Measurements from ENCODE around the gene VDAC1. TPM values are rescaled to one million over a fixed set of nuclear protein-coding genes. Genes with fewer than 3 reads are reported as not detected.
A peak's percentile ranks its signal among the peaks of the same experiment; 100 is the strongest.

The VDAC1 gene
- total and polyA plus RNA-seq, 10 of the 15 experiments (the other 5 are each of a cell fraction or from before 2014, with no cell fraction given) = 245 to 488 (median 349) TPM

DNA sequence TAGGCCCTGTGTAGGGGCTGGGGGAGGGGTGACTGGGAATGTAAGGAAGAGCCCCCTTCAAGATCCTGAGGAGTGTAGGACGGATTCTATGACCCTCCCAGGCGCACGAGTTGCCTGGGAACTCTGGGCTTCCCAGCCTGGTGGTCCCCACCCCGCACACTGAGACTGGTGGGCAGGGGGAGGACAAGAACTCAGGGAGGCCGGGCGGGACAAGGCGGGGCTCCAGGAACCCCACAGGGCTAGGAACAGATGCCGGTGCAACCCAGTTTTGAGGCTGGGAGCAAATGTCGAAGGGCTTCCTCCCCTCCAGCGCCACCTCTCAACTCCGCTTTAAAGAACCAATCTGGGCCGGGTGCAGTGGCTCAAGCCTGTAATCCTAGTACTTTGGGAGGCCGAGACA lies 1.3 kb upstream of the VDAC1 start:
- H3K4me2 ChIP-seq (ENCODE audit: control insufficient read depth, insufficient read depth) = peak overlapping the region; percentile 97
- ChIA-PET SMC1A (ENCODE audit: uncharacterized antibody, unreplicated experiment) (interaction anchor here (1.2 kb wide), 1 partner anchor 20 kb away, joined by 3 read pairs; no protein-coding TSS in a partner anchor), POLR2A (interaction anchor here (0.6 kb wide), 2 partner anchors 9 to 21 kb away, joined by 3 to 7 read pairs; no protein-coding TSS in a partner anchor), RAD21 (ENCODE audit: unreplicated experiment) (interaction anchor here (0.6 kb wide), 1 partner anchor 11 kb away, joined by 3 read pairs; no protein-coding TSS in a partner anchor), CTCF (interaction anchor here (0.7 to 1.9 kb wide), 3 partner anchors 9 to 34 kb away, joined by 3 to 9 read pairs (median 5); no protein-coding TSS in a partner anchor)
- in situ Hi-C loops (cut with MboI) (no loop called here), intact Hi-C loops (cut with micrococcal nuclease; ENCODE audit: unreplicated experiment) (no loop called here)
- H3K4me3 ChIP-seq = no peak overlapping the region; the same call in 1 of the 2 replicates
- FAIRE-seq (no peak), DNase-seq (ENCODE audit: low read depth, low spot score) (no peak), ATAC-seq (no peak)
- no TSS peak for BruUV-seq (replicated peaks)
- no peaks in the 10 kb centered on the region for H3K9me3 ChIP-seq (replicated peaks; ENCODE audit: control insufficient read depth, insufficient read depth, low read length)
- H3K27ac ChIP-seq (ENCODE audit: control insufficient read depth, insufficient read depth) = no peak overlapping the region
- peaks cover 13% of the 10 kb centered on the region for H3K4me1 ChIP-seq (ENCODE audit: control insufficient read depth, insufficient read depth, low read length)
- H3K79me2 ChIP-seq (ENCODE audit: control insufficient read depth, insufficient read depth, low read length) = peaks cover 49% of the 10 kb centered on the region
- WGBS (ENCODE audit: insufficient coverage, insufficient replicate concordance, low lambda C conversion rate, missing lambda C conversion rate) = 96% methylated on average over 13 of the region's 13 CpGs
- peaks cover 3 to 4% of the 10 kb centered on the region in 2 experiments; a peak in 3 of 4 replicates for H3K36me3 ChIP-seq (ENCODE audit: control insufficient read depth in 2 of 2, insufficient read depth in 2 of 2, low read length in 1 of 2)
- H3K9ac ChIP-seq (ENCODE audit: control insufficient read depth, insufficient read depth, low read length) = peak overlapping the region; percentile 97; the same call in 1 of the 2 replicates
- H3K27me3 ChIP-seq (replicated peaks in 1 of 2; ENCODE audit: control insufficient read depth in 2 of 2, insufficient read depth in 2 of 2, low read length in 1 of 2) = no peaks in the 10 kb centered on the region
- H4K20me1 ChIP-seq (ENCODE audit: control insufficient read depth, insufficient read depth) = peaks cover 9% of the 10 kb centered on the region; the same call in 1 of the 2 replicates
- H2AFZ ChIP-seq (ENCODE audit: control insufficient read depth, low read depth, low read length) = peak overlapping the region; percentile 66; the same call in 1 of the 2 replicates
- TF ChIP-seq SRF (IDR thresholded peaks at IDR 0.05; ENCODE audit: low read depth in 2 of 2, low read length in 2 of 2) = no peak
- TF ChIP-seq CEBPB (IDR thresholded peaks at IDR 0.05; ENCODE audit: borderline replicate concordance in 1 of 2, low read depth in 2 of 2, low read length in 2 of 2) = no peak
- TF ChIP-seq, protein P1, sequence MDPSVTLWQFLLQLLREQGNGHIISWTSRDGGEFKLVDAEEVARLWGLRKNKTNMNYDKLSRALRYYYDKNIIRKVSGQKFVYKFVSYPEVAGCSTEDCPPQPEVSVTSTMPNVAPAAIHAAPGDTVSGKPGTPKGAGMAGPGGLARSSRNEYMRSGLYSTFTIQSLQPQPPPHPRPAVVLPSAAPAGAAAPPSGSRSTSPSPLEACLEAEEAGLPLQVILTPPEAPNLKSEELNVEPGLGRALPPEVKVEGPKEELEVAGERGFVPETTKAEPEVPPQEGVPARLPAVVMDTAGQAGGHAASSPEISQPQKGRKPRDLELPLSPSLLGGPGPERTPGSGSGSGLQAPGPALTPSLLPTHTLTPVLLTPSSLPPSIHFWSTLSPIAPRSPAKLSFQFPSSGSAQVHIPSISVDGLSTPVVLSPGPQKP (IDR thresholded peaks at IDR 0.05; ENCODE audit: low read depth, low read length) = no peak
- no peak for TF ChIP-seq ZSCAN29 (IDR thresholded peaks at IDR 0.05)
- no peak for TF ChIP-seq TCF3 (IDR thresholded peaks at IDR 0.05; ENCODE audit: borderline replicate concordance, insufficient read depth, low read depth, low read length)
- TF ChIP-seq NKRF (conservative IDR thresholded peaks at IDR 0.05) = no peak
- TF ChIP-seq NFIC (IDR thresholded peaks at IDR 0.05; ENCODE audit: low read depth, low read length) = no peak
- TF ChIP-seq E4F1 (IDR thresholded peaks at IDR 0.05; ENCODE audit: borderline replicate concordance, partially characterized antibody) = no peak
- TF ChIP-seq, protein P2, sequence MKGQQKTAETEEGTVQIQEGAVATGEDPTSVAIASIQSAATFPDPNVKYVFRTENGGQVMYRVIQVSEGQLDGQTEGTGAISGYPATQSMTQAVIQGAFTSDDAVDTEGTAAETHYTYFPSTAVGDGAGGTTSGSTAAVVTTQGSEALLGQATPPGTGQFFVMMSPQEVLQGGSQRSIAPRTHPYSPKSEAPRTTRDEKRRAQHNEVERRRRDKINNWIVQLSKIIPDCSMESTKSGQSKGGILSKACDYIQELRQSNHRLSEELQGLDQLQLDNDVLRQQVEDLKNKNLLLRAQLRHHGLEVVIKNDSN (IDR thresholded peaks at IDR 0.05; ENCODE audit: borderline replicate concordance, extremely low read length, insufficient read depth, low read depth, low read length) = no peak
- no peak for TF ChIP-seq PKNOX1 (IDR thresholded peaks at IDR 0.05)
- no peak for TF ChIP-seq HDGF (IDR thresholded peaks at IDR 0.05)
- TF ChIP-seq PML (IDR thresholded peaks at IDR 0.05; ENCODE audit: low read length) = no peak
- TF ChIP-seq TAF1 (IDR thresholded peaks at IDR 0.05; ENCODE audit: borderline replicate concordance, low read depth, low read length) = no peak
- no peak for TF ChIP-seq NR2F1 (conservative IDR thresholded peaks at IDR 0.05)
- no peak for TF ChIP-seq LARP7 (IDR thresholded peaks at IDR 0.05)
- no peak for TF ChIP-seq YY1 (IDR thresholded peaks at IDR 0.05; ENCODE audit: low read depth, low read length)
- no peak for TF ChIP-seq SMAD1 (IDR thresholded peaks at IDR 0.05; ENCODE audit: low read depth, partially characterized antibody)
